Measurements from ENCODE around the gene PDE4D. TPM values are rescaled to one million over a fixed set of nuclear protein-coding genes. Genes with fewer than 3 reads are reported as not detected.

The PDE4D gene
- total and polyA plus RNA-seq, 2 of the 4 experiments (the other 2 are of a cell fraction): 1.4 to 7.9 TPM

Small RNA genes within 50 kb of the gene (microRNA-seq; reads per million reads assigned to microRNA genes)
- 0 to 0.37 reads per million in 2 experiments for gene MIR582 (ENCODE audit: insufficient read depth in 1 of 2, insufficient read length in 1 of 2, unreplicated experiment in 1 of 2)

Small RNA genes within 50 kb of the gene (small RNA-seq; reads per million reads assigned to genes)
- 0 to 2.0 (median 0.31) reads per million in 5 experiments for gene MIR582

Data from IMR-90 (cell line).